GM18520 (cell line): Measurements from ENCODE around the gene MARK2.
"Not testable (repeated sequence)": the region's sequence is repeated elsewhere in the genome, so short reads cannot be mapped to it uniquely, and the experiment has no call there.

ENCODE experiments used
- ATAC-seq: cut with Tn5 transposase; IDR thresholded peaks from one replicate; pipeline ENCODE4 v1.9.1; 2021; ENCODE audit not compliant: unreplicated experiment

MARK2 gene

DNA sequence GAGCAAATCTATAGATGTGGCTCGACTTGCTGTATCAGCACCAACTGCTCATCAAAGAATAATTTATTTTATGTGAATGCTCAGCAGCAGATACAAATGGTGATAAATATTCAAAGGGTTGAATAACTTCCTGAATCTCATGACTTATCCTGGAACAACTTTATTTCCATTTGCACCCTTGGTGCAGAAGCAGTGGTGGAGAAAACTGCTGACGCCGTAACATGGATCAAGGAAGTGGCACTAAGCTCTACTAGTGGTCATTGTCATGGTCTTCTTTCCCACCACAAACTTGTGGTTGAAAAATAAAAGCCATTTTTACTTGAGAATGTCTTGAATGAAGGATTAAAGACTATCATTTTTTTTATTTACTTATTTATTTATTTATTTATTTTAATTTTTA, 14.6 kb downstream of the MARK2 start:
- no peak for ATAC-seq

DNA sequence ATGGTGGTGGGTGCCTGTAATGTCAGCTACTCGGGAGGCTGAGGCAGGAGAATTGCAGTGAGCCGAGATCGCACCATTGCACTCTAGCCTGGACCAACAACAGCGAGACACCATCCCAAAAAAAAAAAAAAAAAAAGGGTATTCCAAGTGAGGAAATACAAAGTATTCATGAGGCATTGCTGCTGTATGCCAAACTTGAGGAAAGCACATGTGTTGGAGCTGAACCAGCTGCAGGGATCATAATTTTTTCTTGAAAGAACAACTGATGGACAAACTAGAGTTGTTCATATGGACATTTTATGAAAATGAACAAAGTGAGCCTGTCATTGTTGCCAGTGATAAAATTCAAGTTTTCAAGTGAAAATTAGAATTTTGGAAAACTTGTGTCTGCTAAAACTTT, 15.8 kb downstream of the MARK2 start:
- no peak for ATAC-seq

DNA sequence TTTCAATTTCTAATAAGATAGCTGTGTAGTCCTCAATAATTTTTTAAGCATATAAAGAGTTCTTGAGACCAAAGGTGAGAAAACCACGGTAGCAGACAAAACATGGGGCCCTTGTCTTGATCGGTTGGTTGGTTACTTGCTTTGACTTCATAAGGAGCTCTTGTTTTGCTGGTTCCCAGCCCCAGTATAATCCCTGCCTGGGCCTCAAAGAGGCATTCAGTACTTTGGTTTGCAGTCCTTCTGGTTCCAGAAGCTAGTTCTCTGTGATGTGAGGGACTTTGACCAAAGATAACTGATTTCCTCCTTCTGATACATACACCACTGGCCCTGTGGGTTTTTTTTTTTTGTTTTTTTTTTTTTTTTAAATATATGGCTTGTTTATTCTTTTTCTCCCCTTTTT, 17.1 kb downstream of the MARK2 start:
- ATAC-seq, result no peak

DNA sequence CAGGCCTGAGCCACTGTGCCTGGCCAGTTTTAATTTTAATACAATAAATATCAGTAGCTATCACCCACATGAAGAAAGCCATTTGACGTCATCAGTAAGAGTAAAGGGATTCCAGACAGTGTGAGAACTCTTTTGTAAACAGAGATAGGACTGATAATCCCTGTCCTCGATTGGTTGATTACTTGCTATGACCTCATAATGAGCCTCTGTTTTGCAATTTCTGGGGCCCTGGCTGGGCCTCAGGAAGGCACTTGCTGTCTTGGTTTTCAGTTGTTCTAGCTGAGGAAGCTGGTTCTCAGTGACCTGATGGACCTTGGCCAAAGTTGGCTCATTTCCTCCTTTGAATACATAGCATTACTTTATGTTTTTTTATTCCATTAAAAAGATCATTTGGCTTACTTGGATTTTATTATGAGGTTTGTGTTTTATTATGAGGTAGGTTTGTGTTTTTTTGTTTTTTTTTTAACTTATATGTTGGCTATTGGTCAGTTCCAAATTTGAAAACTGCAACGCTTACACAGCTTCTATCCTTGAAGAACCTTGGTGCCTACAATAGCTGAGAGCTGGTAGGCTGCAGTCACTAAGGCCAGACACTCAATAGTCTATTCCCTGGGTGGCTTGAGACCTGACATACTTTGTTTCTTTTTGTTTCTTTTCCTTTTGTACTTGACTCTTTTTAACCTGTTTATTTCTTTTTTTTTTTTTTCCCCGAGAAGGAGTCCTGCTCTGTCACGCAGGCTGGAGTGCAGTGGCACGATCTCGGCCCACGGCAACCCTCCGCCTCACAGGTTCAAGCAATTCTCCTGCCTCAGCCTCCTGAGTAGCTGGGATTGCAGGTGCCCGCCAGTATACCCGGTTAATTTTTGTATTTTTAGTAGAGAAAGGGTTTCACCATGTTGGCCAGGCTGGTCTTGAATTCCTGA, 20.0 kb downstream of the MARK2 start:
- no peak for ATAC-seq

DNA sequence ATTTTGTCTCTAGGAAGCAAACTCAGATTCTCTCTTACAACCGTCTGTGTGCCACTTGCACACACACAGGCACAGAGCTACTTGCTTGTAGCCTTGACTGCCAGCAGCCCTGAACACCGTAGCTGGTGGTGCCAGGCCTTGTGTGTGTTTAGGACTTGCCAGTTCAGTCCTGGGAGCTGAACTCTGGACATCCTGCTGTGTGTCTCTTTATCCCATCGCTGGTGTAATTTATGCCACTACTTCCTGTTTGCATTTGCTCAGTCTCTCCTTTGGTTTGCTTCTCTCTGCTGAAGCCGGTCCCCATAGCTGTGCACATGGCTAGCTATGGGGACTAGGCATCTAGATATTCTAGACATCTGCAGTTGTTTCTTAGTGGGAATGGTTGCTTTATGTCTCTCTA, 24.0 kb downstream of the MARK2 start:
- ATAC-seq, result no peak

DNA sequence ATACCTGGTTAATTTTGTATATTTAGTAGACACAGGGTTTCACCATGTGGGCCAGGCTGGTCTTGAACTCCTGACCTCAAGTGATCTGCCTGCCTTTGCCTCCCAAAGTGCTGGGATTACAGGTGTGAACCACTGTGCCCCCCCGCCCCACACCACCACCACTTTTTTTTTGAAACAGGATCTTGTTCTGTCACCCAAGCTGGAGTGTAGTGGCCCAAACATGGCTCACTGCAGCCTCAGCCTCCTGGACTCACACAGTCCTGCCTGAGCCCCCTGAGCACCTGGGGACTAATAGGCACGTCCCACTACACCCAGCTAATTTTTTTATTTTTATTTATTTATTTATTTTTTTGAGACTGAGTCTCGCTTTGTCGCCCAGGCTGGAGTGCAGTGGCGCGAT, 24.7 kb downstream of the MARK2 start:
- not testable (repeated sequence) for ATAC-seq

DNA sequence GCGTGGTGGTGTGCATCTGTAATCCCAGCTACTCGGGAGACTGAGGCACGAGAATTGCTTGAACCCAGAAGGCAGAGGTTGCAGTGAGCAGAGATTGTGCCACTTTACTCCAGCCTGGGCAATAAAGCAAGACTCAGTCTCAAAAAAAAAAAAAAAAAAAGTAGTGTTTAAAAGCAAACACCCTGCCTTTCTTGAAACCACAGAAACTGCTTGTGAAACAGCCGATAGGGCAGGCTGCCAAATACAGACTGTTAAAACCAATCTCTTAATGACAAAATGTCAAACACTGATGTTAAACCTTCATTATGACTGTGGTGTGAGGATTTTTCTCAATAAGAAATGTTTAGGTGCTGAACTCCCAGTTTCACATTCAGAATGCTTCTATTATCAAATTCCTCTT, 27.3 kb downstream of the MARK2 start:
- ATAC-seq, result peak; percentile 78

DNA sequence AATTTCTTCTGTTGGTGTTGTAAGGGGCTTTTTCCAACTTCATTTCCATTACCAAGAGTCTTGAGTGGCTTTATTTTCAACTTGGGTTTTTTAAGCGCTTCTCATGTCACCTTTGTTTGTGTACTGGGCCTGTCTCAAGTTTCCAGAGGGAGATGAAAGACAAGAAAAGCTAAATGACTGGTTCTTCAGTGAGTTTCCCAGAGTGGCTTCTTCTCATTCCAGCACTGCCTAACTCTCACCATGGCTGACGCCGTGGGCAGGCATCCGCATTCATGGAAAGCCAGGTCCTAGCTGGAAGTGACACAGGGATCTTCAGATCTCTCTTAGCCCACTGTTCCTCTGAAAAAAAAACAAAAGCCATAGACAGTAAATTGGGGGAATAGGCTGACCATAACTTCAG, 28.6 kb downstream of the MARK2 start:
- ATAC-seq, result no peak

DNA sequence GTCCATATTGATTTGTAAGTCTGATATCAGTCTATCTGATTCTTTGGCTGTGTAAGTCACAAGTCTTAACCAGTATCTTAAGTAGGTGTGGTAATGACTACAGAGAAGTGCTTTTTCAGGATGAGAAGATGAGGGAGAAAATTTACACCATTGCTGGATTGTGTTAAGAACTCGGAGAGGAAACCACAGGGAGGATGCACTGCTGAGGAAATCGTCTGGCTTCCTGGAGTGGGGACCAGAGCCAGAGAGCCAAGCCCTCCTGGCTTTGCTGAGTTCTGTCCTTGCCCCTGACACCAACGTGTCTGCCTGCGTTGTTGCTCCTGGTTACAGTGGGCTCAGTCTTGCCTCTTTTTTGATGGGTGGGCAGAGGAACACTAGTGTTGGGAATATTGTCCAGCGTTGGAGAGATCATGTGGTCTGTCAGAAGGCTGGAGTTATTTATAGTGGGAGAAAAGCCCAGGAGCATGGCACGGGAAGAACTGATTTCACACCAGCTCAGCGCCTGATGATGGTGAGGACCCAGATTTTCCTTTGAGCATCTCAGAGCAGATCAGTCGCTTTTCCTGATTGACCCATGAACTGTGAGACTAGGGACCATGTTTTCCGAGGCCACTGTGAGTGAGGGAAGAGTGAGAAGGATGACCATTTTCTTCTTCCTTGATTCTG, 29.6 kb downstream of the MARK2 start:
- no peak for ATAC-seq

DNA sequence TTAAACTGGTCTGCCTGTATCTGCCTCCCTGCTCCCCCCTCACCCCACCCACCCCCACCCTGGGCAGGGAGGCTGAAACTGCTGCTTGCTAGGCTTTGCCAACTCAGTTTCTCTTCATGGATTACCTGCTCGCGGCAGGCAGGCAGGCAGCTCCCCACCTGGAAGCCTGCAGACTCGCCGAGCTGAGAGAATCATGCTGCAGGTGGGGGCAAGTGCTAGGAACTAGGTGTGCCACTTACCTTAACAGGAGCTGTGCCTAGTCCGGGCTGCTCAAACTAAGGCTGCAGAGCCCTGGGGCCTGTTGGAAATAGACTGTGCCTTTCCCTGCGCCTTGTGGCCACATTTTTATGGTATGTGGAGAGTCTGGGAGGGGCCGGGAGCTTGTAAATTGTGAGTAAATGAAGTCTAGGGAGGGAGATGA, 30.3 kb downstream of the MARK2 start:
- no peak for ATAC-seq

DNA sequence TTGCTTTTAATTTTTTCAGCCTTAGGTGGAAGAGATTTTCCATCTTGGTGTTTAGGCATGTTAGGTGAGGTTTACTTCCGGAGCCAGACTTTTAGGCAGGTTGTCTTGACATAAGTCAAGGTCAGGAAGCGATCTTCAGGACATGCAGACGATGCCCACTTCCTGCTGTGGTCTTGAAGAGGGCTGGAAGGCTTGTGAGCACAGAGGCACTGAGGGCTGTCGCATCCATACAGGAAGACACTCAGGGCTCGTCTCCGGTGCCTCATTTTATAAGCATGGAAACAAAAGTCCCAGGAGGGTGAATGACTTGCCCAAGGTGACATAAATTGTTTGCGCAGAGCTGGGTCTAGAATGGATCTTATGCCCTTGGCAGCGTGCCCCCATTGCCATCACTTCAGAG, 30.8 kb downstream of the MARK2 start:
- ATAC-seq, result no peak

DNA sequence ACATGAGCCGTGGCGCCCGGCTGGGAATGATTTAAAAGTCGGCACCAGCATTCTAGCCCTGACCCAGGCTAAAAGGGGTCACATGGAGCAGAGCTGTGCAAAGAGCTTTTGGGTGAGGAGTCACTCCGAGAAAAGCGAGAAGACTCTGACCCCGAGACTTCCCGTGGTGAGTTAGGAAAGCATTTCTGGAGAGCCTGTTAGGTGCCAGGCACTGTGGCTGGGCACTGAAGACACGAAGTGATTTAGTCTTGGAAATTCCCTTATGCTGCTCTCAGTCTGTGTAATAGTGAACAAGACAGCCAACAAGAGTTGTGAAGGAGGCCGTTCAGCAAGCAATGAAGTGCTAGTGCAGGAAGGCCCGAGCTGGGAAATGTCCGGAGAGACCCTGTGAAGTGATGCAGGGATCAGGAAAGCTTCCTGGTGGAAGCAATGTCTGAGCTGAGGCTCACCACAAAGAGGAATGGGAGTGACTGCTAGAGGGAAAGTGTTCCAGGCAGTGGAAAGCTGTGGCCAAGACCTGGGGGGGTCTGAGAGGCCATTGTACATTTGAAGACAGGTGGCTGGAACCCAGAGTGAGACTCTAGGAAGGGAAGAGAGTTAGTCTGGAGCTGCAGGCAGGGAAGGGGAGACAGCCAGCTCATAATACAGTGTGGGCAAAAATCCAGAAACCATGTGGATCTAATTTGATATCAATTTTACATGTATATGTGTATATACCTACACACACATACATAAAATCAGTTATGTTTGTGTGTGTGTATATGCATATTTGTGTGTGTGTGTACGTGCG, 31.6 kb downstream of the MARK2 start:
- no peak for ATAC-seq

DNA sequence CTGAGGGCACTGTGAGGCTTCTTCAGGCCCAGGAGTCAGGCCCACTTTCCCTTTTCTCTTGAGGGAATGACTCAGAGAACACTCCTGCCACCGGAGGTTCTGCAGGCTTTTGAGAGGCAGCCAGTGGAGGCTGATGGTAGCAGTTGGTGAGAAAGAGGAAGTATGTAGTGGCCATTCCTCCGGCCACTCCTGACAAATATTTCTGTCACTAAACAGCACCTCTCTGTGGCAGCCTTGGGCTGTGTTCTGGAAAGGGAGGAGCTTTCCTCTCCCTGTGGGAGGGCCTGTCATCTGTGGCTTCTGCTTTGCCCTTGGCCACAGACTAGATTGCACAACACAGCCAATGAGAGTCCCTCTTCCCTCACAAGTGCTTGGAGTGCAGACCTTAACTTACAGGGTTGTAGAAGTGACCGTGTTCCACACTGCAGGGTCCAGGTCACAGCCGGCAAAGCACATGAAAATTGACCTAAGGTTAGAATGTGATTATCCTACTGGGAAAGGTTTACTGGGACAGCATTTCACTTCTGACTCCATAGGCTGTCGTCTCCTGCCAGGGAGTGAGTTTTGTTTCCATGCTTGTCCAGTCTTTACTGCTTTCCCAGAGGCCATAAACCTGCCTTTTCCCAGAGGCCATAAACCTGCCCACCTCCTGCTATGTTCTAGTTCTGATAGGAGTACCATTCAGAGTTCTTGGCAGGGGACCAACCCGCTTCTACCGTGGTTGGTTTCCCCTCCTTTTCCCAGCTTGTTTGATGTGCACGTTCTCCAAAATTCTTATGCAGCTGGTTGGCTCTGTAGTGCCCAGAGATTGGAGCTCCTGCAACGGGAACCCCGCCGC, 33.3 kb downstream of the MARK2 start:
- peak; percentile 91 for ATAC-seq

DNA sequence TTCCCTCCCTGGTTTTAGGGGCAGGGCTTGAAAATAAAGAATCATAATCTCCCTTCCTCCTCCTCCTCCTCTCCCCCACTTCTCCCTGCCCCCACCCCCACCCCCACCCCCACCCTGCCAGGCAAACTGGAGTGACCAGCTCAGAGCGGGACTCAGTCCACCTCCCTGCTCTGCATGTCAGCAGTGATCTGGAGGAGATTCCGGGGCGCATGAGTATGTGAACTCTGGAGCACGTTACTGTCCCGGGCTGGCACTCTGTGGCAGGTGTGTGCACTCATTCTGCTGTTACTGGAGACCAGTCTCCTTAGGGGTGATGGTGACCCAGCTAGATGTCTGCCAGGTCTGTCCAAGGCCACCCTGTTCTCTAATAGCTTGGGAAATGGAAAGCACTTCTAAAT, 33.9 kb downstream of the MARK2 start:
- no peak for ATAC-seq

DNA sequence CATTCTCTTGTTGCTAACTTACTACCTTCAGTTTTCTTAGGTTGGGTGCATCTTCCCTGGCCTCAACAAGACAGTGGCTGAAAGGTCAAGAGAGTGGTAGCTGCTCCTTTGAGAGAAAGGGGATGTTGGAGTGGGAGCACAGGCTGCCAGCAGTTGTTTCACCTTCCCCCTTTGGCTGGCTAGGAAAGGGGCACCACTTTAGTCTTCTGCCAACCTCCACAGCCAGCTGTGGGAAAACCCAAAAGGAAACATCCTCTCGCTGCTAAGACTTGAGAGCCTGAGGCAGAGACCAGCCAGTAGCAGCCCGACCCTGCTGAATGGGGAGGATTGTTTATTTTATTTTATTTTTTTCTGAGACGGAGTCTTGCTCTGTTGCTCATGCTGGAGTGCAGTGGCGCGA, 34.4 kb downstream of the MARK2 start:
- ATAC-seq, result no peak

DNA sequence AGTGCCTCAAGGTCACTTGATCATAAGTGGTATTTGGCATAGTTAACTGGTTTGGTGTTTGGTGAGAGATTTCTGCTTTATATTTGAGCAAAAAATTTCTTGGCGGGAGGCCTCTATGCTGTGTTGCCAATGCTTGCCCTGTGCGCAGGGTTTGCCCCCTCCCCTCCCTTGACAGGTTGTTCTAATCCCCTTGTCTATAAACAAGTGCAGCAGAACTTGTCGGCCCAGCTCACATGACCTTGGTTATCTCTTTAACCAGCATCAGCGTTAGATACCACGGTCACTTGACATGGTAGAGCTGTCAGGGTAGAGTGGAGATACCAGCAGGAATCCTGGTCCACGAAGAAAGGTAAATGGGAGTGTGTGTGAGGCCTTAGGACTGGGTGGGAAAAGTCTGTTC, 35.6 kb downstream of the MARK2 start:
- no peak for ATAC-seq

DNA sequence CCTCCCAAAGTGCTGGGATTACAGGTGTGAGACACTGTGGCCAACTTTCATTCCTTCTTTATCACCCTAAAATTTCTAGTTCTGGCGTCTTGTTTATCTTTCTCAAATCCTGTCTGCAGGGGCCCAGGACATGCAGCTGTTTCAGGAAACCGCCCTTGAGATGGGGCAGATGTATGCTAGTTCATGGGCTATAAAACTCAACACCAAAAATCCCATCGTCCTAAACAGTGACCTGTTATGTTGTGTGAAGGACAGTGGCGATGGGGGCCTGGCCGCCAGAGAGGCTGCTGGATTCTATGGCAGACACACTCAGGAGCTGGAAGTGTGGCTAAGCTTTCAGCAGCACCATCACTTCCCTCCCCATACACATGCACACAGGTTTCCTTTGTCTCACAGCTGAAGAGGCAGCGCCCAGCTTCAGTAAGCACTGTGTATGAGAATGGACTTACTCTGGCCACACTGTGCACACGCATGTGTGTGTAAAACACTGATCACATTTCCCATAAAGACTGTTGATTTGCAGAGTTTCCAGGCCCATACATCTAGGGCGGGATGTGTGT, 36.7 kb downstream of the MARK2 start:
- no peak for ATAC-seq

DNA sequence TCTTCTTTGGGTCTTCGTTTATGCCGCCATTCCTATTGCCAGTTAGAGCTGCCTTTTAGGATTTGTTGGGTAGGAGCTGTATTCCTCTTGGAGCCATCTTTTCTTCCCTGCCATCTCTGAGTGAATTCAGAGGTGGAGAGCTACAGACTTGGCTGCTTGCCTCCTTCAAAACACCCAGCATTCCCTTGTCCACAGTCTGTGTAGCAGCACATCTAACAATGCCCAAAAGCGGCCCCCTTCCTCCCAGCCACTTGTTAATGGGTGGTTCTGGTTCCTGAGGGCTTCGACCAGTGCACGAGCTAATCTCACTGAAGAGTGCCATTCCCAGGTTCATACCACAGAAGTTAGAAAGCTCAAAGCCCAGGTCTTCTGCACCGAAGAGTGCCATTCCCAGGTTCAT, 37.7 kb downstream of the MARK2 start:
- no peak for ATAC-seq

DNA sequence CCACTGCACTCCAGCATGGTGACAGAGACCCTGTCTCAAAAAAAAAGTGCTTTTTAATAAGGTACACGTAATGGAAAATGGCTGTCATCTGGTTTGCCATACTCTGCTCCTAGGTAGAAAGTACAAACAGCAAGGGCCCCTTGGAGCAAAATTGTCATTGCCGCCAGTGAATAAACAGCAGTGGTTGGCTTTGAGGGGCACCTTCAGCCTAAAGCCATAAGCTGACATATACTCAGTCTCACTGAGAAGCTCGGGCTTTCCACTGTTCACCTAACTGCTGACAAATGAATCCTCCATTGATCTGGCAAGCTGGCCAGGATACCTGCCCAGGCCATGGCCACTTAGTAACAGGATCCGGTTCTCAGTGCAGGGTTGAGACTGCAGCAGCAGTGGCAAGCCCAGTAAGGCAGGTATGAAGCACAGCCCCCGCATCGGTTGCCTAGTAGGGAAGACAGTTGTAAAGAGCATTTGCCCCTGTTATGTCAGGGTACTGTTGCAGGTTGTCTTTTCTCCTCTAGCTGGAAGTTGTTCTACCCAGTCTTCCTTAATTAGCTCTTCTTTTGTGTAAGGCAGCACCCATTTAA, 38.8 kb downstream of the MARK2 start:
- ATAC-seq, result no peak
